Measurements from ENCODE around the gene PACSIN2. TPM values are rescaled to one million over a fixed set of nuclear protein-coding genes. Genes with fewer than 3 reads are reported as not detected.
A peak's percentile ranks its signal among the peaks of the same experiment; 100 is the strongest.

PACSIN2 gene
- total RNA-seq, 6 experiments from 2014 or later = 69.8 to 97.3 (median 76.2) TPM

- Mint-ChIP-seq H3K9me3 (no peaks in the 10 kb centered on the region), H3K27ac (peak overlapping the region; percentile 87), H3K4me1 (ENCODE audit: low read depth) (peaks cover 46% of the 10 kb centered on the region), H3K4me3 (peak overlapping the region; percentile 97), H3K27me3 (ENCODE audit: insufficient read depth) (peaks cover 7% of the 10 kb centered on the region), H3K36me3 (ENCODE audit: low read depth) (no peaks in the 10 kb centered on the region; the same call in 1 of the 2 replicates)
- no peak for TF ChIP-seq CTCF (IDR thresholded peaks at IDR 0.05)
- DNase-seq = no peak
Observed at GRCh38 chr22:43015677-43016042, 711 bp upstream of the PACSIN2 start.

- no peak for TF ChIP-seq CTCF (IDR thresholded peaks at IDR 0.05)
- Mint-ChIP-seq H3K27ac (peak overlapping the region; percentile 77), H3K4me3 (peak overlapping the region; percentile 97), H3K9me3 (no peaks in the 10 kb centered on the region), H3K4me1 (ENCODE audit: low read depth) (peaks cover 54% of the 10 kb centered on the region), H3K27me3 (ENCODE audit: insufficient read depth) (peaks cover 7% of the 10 kb centered on the region), H3K36me3 (ENCODE audit: low read depth) (no peaks in the 10 kb centered on the region; the same call in 1 of the 2 replicates)
- no peak for DNase-seq
Observed at GRCh38 chr22:43014316-43014868, 557 bp downstream of the PACSIN2 start.

- peak overlapping the region; percentile 97 for H3K4me3 Mint-ChIP-seq
- H3K4me1 Mint-ChIP-seq (ENCODE audit: low read depth) = peaks cover 62% of the 10 kb centered on the region
- H3K27me3 Mint-ChIP-seq (ENCODE audit: insufficient read depth) = peaks cover 7% of the 10 kb centered on the region
- DNase-seq = peak; percentile 41
- TF ChIP-seq CTCF (IDR thresholded peaks at IDR 0.05) = no peak
- peak overlapping the region; percentile 77 for H3K27ac Mint-ChIP-seq
- no peaks in the 10 kb centered on the region; the same call in 1 of the 2 replicates for H3K36me3 Mint-ChIP-seq (ENCODE audit: low read depth)
- H3K9me3 Mint-ChIP-seq = no peaks in the 10 kb centered on the region
Observed at GRCh38 chr22:43013355-43014315, 1.3 kb downstream of the PACSIN2 start.

GRCh38 chr22:43012390-43012789, 2.6 kb downstream of the PACSIN2 start:
- no peaks in the 10 kb centered on the region for H3K9me3 Mint-ChIP-seq
- peaks cover 8% of the 10 kb centered on the region for H3K27me3 Mint-ChIP-seq (ENCODE audit: insufficient read depth)
- TF ChIP-seq CTCF (IDR thresholded peaks at IDR 0.05) = no peak
- peaks cover 65% of the 10 kb centered on the region for H3K4me1 Mint-ChIP-seq (ENCODE audit: low read depth)
- no peaks in the 10 kb centered on the region; the same call in 1 of the 2 replicates for H3K36me3 Mint-ChIP-seq (ENCODE audit: low read depth)
- H3K4me3 Mint-ChIP-seq = no peak overlapping the region
- DNase-seq = no peak
- no peak overlapping the region for H3K27ac Mint-ChIP-seq

- no peak for DNase-seq
- no peak overlapping the region for H3K4me3 Mint-ChIP-seq
- H3K27me3 Mint-ChIP-seq (ENCODE audit: insufficient read depth) = peaks cover 10% of the 10 kb centered on the region
- no peaks in the 10 kb centered on the region for H3K9me3 Mint-ChIP-seq
- no peaks in the 10 kb centered on the region; the same call in 1 of the 2 replicates for H3K36me3 Mint-ChIP-seq (ENCODE audit: low read depth)
- peak overlapping the region; percentile 26 for H3K27ac Mint-ChIP-seq
- peaks cover 74% of the 10 kb centered on the region for H3K4me1 Mint-ChIP-seq (ENCODE audit: low read depth)
- TF ChIP-seq CTCF (IDR thresholded peaks at IDR 0.05) = peak; percentile 4; the same call in 1 of the 2 replicates
Observed at GRCh38 chr22:43011079-43011478, 3.9 kb downstream of the PACSIN2 start.
